Type B pancreatic cell (in vitro differentiated cells): ENCODE results near the gene DOLK. TPM values are rescaled to one million over a fixed set of nuclear protein-coding genes. Genes with fewer than 3 reads are reported as not detected.
"Not testable (repeated sequence)": the region's sequence is repeated elsewhere in the genome, so short reads cannot be mapped to it uniquely, and the experiment has no call there.

Source experiments
- DNase-seq: peaks from one replicate; pipeline ENCODE4 v3.0.0; 2021; ENCODE audit warnings: mixed read lengths; ENCODE audit not compliant: unreplicated experiment; ENCODE audit errors: extremely low spot score
- H3K27ac Mint-ChIP-seq: 2 replicates; pipeline ENCODE4 v1.8.0; 2021; ENCODE audit warnings: mild to moderate bottlenecking, mixed read lengths
- H3K27me3 Mint-ChIP-seq: 2 replicates; pipeline ENCODE4 v1.8.0; 2021; ENCODE audit warnings: mixed read lengths
- H3K36me3 Mint-ChIP-seq: 2 replicates; pipeline ENCODE4 v1.8.0; 2021; ENCODE audit warnings: mixed read lengths
- H3K4me1 Mint-ChIP-seq: one replicate; pipeline ENCODE4 v1.8.0; 2021; ENCODE audit warnings: mixed read lengths; ENCODE audit not compliant: unreplicated experiment
- H3K4me3 Mint-ChIP-seq: 2 replicates; pipeline ENCODE4 v1.8.0; 2021; ENCODE audit warnings: mild to moderate bottlenecking, mixed read lengths
- H3K9me3 Mint-ChIP-seq: 2 replicates; pipeline ENCODE4 v1.8.0; 2021; ENCODE audit warnings: mixed read lengths
- CTCF ChIP-seq: fragments of 200-600 bp; sonication (generic); conservative IDR thresholded peaks from 2 replicates; pipeline ENCODE4 v1.5.0; 2021; ENCODE audit warnings: antibody characterized with exemption, mild to moderate bottlenecking
- total RNA-seq: library from RNA; stranded (reverse); gene quantifications from 2 replicates; pipeline ENCODE4 v1.2.1, GENCODE V29; 2021; ENCODE audit warnings: low replicate concordance

Gene DOLK
- total RNA-seq, 1 donor from 2014 or later, result 21.6 TPM

GRCh38 chr9:128946571-128947276 lies 679 bp downstream of the DOLK start:
- no peaks in the 10 kb centered on the region for H3K27me3 Mint-ChIP-seq
- peaks cover 18% of the 10 kb centered on the region for H3K4me1 Mint-ChIP-seq
- H3K4me3 Mint-ChIP-seq, result peak overlapping the region; percentile 93
- H3K36me3 Mint-ChIP-seq, result peaks cover 17% of the 10 kb centered on the region
- H3K27ac Mint-ChIP-seq, result peak overlapping the region; percentile 89
- no peaks in the 10 kb centered on the region for H3K9me3 Mint-ChIP-seq
- DNase-seq, result no peak
- no peak for TF ChIP-seq CTCF

- Mint-ChIP-seq H3K4me3 (peak overlapping the region; percentile 93), H3K27me3 (no peaks in the 10 kb centered on the region), H3K36me3 (peaks cover 13% of the 10 kb centered on the region), H3K27ac (peak overlapping the region; percentile 48), H3K9me3 (no peaks in the 10 kb centered on the region), H3K4me1 (peaks cover 19% of the 10 kb centered on the region)
- DNase-seq, result no peak
- TF ChIP-seq CTCF, result no peak
Measured at GRCh38 chr9:128945798-128946501, 1.5 kb downstream of the DOLK start.

- not testable (repeated sequence) for H3K4me3 Mint-ChIP-seq, H3K27ac Mint-ChIP-seq, DNase-seq, H3K9me3 Mint-ChIP-seq, H3K27me3 Mint-ChIP-seq
- Mint-ChIP-seq H3K36me3 (peaks cover 13% of the 10 kb centered on the region), H3K4me1 (peaks cover 24% of the 10 kb centered on the region)
Measured at GRCh38 chr9:128944966-128945365, 2.4 kb downstream of the DOLK start.

GRCh38 chr9:128943832-128944620 lies 3.4 kb downstream of the DOLK start:
- no peaks in the 10 kb centered on the region for H3K9me3 Mint-ChIP-seq
- H3K4me3 Mint-ChIP-seq, result no peak overlapping the region
- H3K4me1 Mint-ChIP-seq, result peaks cover 24% of the 10 kb centered on the region
- DNase-seq, result no peak
- H3K36me3 Mint-ChIP-seq, result peaks cover 13% of the 10 kb centered on the region
- H3K27me3 Mint-ChIP-seq, result no peaks in the 10 kb centered on the region
- no peak overlapping the region for H3K27ac Mint-ChIP-seq
- no peak for TF ChIP-seq CTCF

GRCh38 chr9:128940946-128941755 lies 6.3 kb downstream of the DOLK start:
- TF ChIP-seq CTCF, result no peak
- Mint-ChIP-seq H3K4me3 (no peak overlapping the region), H3K27me3 (no peaks in the 10 kb centered on the region), H3K9me3 (no peaks in the 10 kb centered on the region), H3K36me3 (peaks cover 7% of the 10 kb centered on the region), H3K27ac (no peak overlapping the region), H3K4me1 (peaks cover 13% of the 10 kb centered on the region)
- no peak for DNase-seq
